SKM-1 treated with dmso at 0.1 percent for 144 hours (cell line): ENCODE measurements around the gene MDM4.
"Not testable (repeated sequence)": the region's sequence is repeated elsewhere in the genome, so short reads cannot be mapped to it uniquely, and the experiment has no call there.

Experiments used
- DNase-seq: peaks from one replicate; lab custom pipeline; 2025; ENCODE audit not compliant: unreplicated experiment; lab: John Stamatoyannopoulos, UW

The MDM4 gene

GRCh38 chr1:204513117-204513716 is 3.0 kb upstream of the MDM4 start:
- peak; percentile 98 for DNase-seq

- DNase-seq, result no peak
Observed at GRCh38 chr1:204514828-204515227, 1.4 kb upstream of the MDM4 start.

GRCh38 chr1:204517382-204517781 is 1.2 kb downstream of the MDM4 start:
- DNase-seq, result not testable (repeated sequence)

- no peak for DNase-seq
Observed at GRCh38 chr1:204520834-204521709, 4.9 kb downstream of the MDM4 start.

GRCh38 chr1:204521941-204522521 is 5.8 kb downstream of the MDM4 start:
- not testable (repeated sequence) for DNase-seq

GRCh38 chr1:204523605-204524215 is 7.5 kb downstream of the MDM4 start:
- DNase-seq, result peak; percentile 22

- no peak for DNase-seq
Observed at GRCh38 chr1:204524986-204525385, 8.8 kb downstream of the MDM4 start.

- DNase-seq, result no peak
Observed at GRCh38 chr1:204528241-204528640, 12.0 kb downstream of the MDM4 start.

GRCh38 chr1:204528677-204529076 is 12.5 kb downstream of the MDM4 start:
- no peak for DNase-seq

GRCh38 chr1:204529371-204529895 is 13.2 kb downstream of the MDM4 start:
- no peak for DNase-seq

- no peak for DNase-seq
Observed at GRCh38 chr1:204530932-204531331, 14.7 kb downstream of the MDM4 start.

GRCh38 chr1:204532832-204533231 is 16.6 kb downstream of the MDM4 start:
- DNase-seq, result no peak

- DNase-seq, result no peak
Observed at GRCh38 chr1:204541626-204542025, 25.4 kb downstream of the MDM4 start.

GRCh38 chr1:204544321-204544720 is 28.1 kb downstream of the MDM4 start:
- no peak for DNase-seq

GRCh38 chr1:204545202-204545601 is 29.0 kb downstream of the MDM4 start:
- DNase-seq, result no peak

- DNase-seq, result no peak
Observed at GRCh38 chr1:204545881-204546280, 29.7 kb downstream of the MDM4 start.

GRCh38 chr1:204548265-204548664 is 32.1 kb downstream of the MDM4 start:
- no peak for DNase-seq

GRCh38 chr1:204549313-204549712 is 33.1 kb downstream of the MDM4 start:
- DNase-seq, result no peak

GRCh38 chr1:204550926-204551325 is 34.7 kb downstream of the MDM4 start:
- DNase-seq, result no peak

GRCh38 chr1:204556458-204557052 is 40.3 kb downstream of the MDM4 start:
- no peak for DNase-seq

- DNase-seq, result no peak
Observed at GRCh38 chr1:204558467-204558866, 42.3 kb downstream of the MDM4 start.
